A673 (cell line): ENCODE data around the gene DLX4. TPM values are rescaled to one million over a fixed set of nuclear protein-coding genes. Genes with fewer than 3 reads are reported as not detected.

Experiments used
- BruUV-seq: library from RNA; stranded (reverse); fragments of 400-500 nt; replicated peaks from 2 replicates; lab custom pipeline; 2021; lab: Mats Ljungman, UMichigan
- CTCF ChIA-PET: fragments of 300-600 bp; sonication (Branson Sonifier 250); formaldehyde crosslinking; loops from one replicate; lab custom pipeline; 2022; ENCODE audit warnings: antibody characterized with exemption; lab: Charles Lee
- POLR2A ChIA-PET: fragments of 300-600 bp; sonication (Branson Sonifier 250); formaldehyde crosslinking; loops from one replicate; lab custom pipeline; 2022; ENCODE audit warnings: antibody characterized with exemption; ENCODE audit not compliant: low non-redundant PET; lab: Charles Lee
- DNase-seq: peaks from one replicate; pipeline ENCODE4 v3.0.0-alpha.2; 2015; ENCODE audit warnings: low spot score
- H3K27ac ChIP-seq: fragments of 200-600 bp; sonication (generic); 2 replicates; pipeline ENCODE4 v1.5.1; 2016; ENCODE audit warnings: mixed run types, low read depth, mild to moderate bottlenecking, mixed read lengths, antibody characterized with exemption, low read length; ENCODE audit not compliant: poor library complexity, severe bottlenecking
- H3K27me3 ChIP-seq: fragments of 200-600 bp; sonication (generic); replicated peaks from 2 replicates; pipeline ENCODE4 v1.6.1; 2017; ENCODE audit warnings: mixed run types, low read depth, mild to moderate bottlenecking, mixed read lengths, antibody characterized with exemption, low read length; ENCODE audit not compliant: insufficient read depth, poor library complexity
- H3K36me3 ChIP-seq: fragments of 200-600 bp; sonication (generic); 2 replicates; pipeline ENCODE4 v1.6.1; 2016; ENCODE audit warnings: mixed run types, mild to moderate bottlenecking, mixed read lengths, antibody characterized with exemption, low read length; ENCODE audit not compliant: insufficient read depth, poor library complexity, severe bottlenecking
- H3K4me1 ChIP-seq: fragments of 200-600 bp; sonication (generic); 2 replicates; pipeline ENCODE4 v1.6.1; 2017; ENCODE audit warnings: mixed run types, mild to moderate bottlenecking, mixed read lengths, antibody characterized with exemption, low read length; ENCODE audit not compliant: insufficient read depth, poor library complexity, severe bottlenecking
- H3K4me3 ChIP-seq: fragments of 200-600 bp; sonication (generic); 2 replicates; pipeline ENCODE4 v1.5.1; 2016; ENCODE audit warnings: low read depth, mixed run types, mild to moderate bottlenecking, mixed read lengths, low read length; ENCODE audit not compliant: poor library complexity, severe bottlenecking
- H3K9me3 ChIP-seq: fragments of 200-600 bp; sonication (generic); 2 replicates; pipeline ENCODE4 v1.6.1; 2016; ENCODE audit warnings: mixed run types, low read depth, mild to moderate bottlenecking, mixed read lengths, antibody characterized with exemption, low read length; ENCODE audit not compliant: poor library complexity, severe bottlenecking
- CTCF ChIP-seq: fragments of 300-800, 200-600 bp; sonication (generic); conservative IDR thresholded peaks from 2 replicates; pipeline ENCODE4 v1.5.1; 2017; ENCODE audit warnings: low read depth, mild to moderate bottlenecking, antibody characterized with exemption, low read length, moderate library complexity, mixed read lengths
- EZH2 ChIP-seq: fragments of 200-600 bp; sonication (generic); IDR thresholded peaks from 2 replicates; pipeline ENCODE4 v1.6.1; 2017; ENCODE audit warnings: borderline replicate concordance, low read depth, mild to moderate bottlenecking, mixed read lengths, antibody characterized with exemption, low read length; ENCODE audit not compliant: poor library complexity, severe bottlenecking
- intact Hi-C: fragments of 100-400 bp; cut with micrococcal nuclease; formaldehyde crosslinking; loops from one replicate; pipeline ENCODE4 v1.10.0; 2022; ENCODE audit not compliant: unreplicated experiment
- total RNA-seq: library from RNA; stranded (reverse); gene quantifications from 2 replicates; pipeline ENCODE4 v1.2.3, GENCODE V29; 2021

DLX4 gene
- total RNA-seq, 1 experiment from 2014 or later, result 0.82 TPM

DNA sequence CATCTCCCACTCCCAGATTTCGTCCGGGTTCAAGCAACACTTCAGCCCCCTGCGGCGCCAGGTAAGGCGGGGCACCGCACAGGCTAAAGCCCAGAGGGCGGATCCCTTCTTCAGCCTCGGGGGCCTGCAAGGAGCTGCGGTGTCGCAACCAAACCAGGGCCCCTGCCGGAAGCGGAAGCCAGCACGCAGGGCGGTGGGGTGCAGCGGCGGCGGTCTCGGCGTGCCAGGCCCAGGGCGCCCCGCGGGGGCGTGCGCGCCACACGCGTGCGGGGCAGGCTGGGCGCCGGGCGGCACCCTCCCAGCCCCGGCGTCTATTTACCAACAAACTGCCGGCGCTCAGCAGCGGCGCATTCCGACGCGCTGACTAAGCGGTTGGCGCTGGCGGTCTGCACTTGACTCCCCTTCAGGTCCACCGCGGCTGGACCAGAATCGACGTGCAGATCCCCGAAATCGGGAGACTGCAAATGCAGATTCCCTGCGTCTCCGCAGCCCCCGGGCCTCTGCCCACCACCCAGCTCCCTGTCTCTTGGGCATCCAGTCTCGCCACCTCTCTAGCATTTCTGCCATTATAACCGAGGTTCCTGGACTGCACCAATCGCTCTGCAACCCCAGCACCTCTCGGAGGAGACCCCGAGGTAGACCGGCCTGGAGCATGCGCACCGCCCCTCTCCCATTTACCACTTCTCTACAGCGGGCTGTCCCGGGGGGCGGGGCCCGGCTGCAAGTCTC is 421 bp upstream of the DLX4 start:
- H3K27me3 ChIP-seq, result peaks cover 92% of the 10 kb centered on the region
- CTCF ChIA-PET, result no interaction called here
- POLR2A ChIA-PET, result no interaction called here
- DNase-seq, result peak; percentile 91
- H3K27ac ChIP-seq, result no peak overlapping the region
- no TSS peak for BruUV-seq
- intact Hi-C loops, result no loop called here
- no peaks in the 10 kb centered on the region for H3K9me3 ChIP-seq
- TF ChIP-seq CTCF (no peak), EZH2 (no peak)
- H3K4me1 ChIP-seq, result peaks cover 7% of the 10 kb centered on the region
- peak overlapping the region; percentile 70 for H3K4me3 ChIP-seq
- H3K36me3 ChIP-seq, result no peaks in the 10 kb centered on the region

DNA sequence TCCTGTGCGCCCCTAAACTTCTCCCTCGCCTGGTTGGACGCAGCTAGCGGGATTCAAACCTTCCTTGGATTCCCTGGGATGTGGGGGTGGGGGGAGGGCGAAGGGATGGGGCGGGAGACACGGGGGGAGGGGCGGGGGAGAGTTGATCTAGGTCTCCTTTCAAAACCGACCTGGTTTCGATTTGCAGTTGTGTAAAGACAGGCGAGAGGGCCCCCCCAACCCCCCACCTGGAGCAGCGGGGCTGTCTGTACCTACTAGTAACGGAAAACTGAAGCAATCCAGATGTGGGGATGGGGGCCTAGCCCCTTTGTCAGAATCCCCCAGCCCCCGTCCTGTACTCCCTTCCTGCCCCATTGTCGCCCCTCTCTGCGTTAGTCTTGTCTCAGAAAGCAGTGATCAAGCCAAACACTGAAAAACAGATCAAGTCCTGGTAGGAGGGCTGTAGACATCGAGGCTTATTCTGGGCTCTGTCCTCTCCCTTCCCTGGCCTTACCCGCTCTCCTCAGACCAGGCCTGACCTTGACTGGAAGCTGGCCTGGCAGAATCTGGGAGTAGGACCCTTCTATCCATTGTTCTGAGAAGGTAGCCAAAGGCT is 902 bp downstream of the DLX4 start:
- peaks cover 92% of the 10 kb centered on the region for H3K27me3 ChIP-seq
- POLR2A ChIA-PET, result no interaction called here
- no peak overlapping the region for H3K27ac ChIP-seq
- no peak for DNase-seq
- H3K4me1 ChIP-seq, result no peaks in the 10 kb centered on the region
- peak overlapping the region; percentile 70 for H3K4me3 ChIP-seq
- no TSS peak for BruUV-seq
- intact Hi-C loops, result no loop called here
- TF ChIP-seq EZH2, result no peak
- TF ChIP-seq CTCF, result no peak
- H3K9me3 ChIP-seq, result no peaks in the 10 kb centered on the region
- CTCF ChIA-PET, result no interaction called here
- H3K36me3 ChIP-seq, result no peaks in the 10 kb centered on the region

- H3K4me3 ChIP-seq, result no peak overlapping the region
- POLR2A ChIA-PET, result no interaction called here
- peaks cover 92% of the 10 kb centered on the region for H3K27me3 ChIP-seq
Measured at GRCh38 chr17:49970498-49970897, 1.5 kb downstream of the DLX4 start.

More at GRCh38 chr17:49970498-49970897, 1.5 kb downstream of the DLX4 start:
- H3K27ac ChIP-seq, result no peak overlapping the region
- intact Hi-C loops, result no loop called here
- TF ChIP-seq EZH2, result no peak
- TF ChIP-seq CTCF, result no peak
- CTCF ChIA-PET, result no interaction called here
- no TSS peak for BruUV-seq
- H3K9me3 ChIP-seq, result no peaks in the 10 kb centered on the region
- H3K36me3 ChIP-seq, result no peaks in the 10 kb centered on the region
- H3K4me1 ChIP-seq, result no peaks in the 10 kb centered on the region
- no peak for DNase-seq
